Choroid plexus epithelial cell (primary cell): ENCODE data around the gene GPX7.

Source experiments
- DNase-seq: peaks from one replicate; pipeline ENCODE4 v3.0.0-alpha.2; 2010; ENCODE audit warnings: low read depth
- H3K4me3 ChIP-seq: 2 replicates; pipeline ENCODE4 v1.5.1; 2011; ENCODE audit warnings: low read depth, mild to moderate bottlenecking, control low read depth, low read length, moderate library complexity
- TF ChIP-seq, protein P1 (sequence below): conservative IDR thresholded peaks from 2 replicates; pipeline ENCODE4 v1.5.1; 2011; ENCODE audit warnings: low read depth, mild to moderate bottlenecking, control low read depth, inconsistent platforms, low read length, moderate library complexity

The GPX7 gene

DNA sequence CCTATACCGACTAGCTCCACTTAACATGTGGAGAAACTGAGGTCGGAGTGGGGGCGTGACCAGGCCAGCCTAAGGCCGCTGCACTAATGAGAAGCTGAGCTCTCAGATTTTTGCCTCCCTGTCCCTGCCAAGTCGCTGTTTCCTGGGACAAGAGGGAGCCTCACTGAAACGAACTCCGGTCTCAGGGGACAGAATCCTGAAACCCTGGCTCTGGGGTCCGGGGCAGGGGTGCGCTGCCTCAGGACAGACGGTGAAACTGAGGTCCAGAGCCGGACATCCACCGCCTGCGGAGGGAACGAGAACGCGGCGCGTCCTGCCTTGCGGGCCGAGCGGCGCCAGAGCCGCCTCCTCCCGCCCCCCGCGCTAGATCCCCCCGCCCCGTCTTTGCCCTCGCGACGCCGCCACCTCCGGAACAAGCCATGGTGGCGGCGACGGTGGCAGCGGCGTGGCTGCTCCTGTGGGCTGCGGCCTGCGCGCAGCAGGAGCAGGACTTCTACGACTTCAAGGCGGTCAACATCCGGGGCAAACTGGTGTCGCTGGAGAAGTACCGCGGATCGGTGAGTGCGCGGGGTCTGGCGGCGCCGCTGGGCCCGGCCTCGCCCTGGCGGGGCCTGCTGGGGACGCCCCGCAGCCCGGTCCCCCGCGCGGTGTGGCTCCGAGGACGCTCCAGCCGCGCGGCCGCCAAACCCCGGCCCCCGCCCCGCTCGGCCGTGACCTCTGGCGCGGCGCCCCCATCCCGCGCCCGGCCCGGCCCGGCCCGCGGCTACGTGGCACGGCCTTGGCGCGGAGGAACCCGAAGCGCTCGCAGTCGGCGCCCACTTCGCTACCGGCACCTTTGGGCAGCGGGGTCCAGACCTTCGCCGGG is at the start of gene GPX7:
GPX7 (plus strand) TSS at position 381 of the 865 bp plus-strand sequence; CDS start at position 420, 39 bp downstream.
- DNase-seq, result peak; percentile 52

DNA sequence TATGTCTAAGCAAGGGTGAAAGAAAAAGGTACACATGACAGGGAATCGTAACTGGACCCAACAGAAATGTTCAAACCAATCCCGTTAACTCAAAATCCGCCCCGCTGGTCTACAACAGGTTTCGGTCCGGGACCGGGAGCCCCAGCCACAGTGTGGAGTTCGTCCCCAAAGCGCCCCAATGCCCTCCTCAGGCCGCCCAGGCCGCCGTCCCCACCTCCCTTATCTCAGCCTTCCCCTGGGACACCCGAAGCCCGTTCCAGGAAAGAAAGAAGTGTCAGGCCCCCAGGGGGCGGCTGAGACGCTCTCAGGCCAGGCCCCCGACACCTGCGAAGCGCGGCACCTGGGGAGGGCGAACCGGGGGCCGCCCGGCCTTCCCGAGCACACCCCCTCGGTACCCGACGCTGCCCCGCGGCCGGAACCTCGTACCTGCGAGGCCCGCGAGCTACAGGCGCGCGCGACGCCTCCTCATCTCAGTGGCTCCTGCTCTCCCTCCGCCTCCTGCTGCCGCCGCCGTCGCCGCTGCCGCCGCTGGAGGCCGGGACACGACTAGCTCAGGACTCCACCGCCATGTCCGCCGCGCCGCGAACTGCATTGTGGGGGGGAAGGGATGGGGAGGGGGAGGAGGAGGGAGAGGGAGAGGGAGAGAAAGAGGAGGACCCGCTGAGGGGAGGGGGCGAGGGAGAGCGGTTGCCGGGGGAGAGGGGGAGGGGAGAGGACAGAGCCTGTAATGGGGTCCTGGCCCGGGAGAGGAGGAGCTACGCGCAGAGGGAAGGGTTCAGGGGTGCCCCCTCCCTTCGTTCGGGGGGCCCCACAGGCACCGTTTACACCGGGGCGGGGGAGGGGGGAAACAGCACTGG is 49.4 kb upstream of the GPX7 start, which contains the start of gene TUT4:
TUT4 (minus strand) TSS at position 588 of the 857 bp plus-strand sequence. CDS start 26,812 bp downstream, outside the sequence.
- peak; percentile 80 for DNase-seq
- TF ChIP-seq, protein P1, sequence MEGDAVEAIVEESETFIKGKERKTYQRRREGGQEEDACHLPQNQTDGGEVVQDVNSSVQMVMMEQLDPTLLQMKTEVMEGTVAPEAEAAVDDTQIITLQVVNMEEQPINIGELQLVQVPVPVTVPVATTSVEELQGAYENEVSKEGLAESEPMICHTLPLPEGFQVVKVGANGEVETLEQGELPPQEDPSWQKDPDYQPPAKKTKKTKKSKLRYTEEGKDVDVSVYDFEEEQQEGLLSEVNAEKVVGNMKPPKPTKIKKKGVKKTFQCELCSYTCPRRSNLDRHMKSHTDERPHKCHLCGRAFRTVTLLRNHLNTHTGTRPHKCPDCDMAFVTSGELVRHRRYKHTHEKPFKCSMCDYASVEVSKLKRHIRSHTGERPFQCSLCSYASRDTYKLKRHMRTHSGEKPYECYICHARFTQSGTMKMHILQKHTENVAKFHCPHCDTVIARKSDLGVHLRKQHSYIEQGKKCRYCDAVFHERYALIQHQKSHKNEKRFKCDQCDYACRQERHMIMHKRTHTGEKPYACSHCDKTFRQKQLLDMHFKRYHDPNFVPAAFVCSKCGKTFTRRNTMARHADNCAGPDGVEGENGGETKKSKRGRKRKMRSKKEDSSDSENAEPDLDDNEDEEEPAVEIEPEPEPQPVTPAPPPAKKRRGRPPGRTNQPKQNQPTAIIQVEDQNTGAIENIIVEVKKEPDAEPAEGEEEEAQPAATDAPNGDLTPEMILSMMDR, result no peak
- H3K4me3 ChIP-seq, result peak within 1 kb of the TSS; percentile 88

More for the DNA sequence above, at the start of gene GPX7:
- peak within 1 kb of the TSS; percentile 68 for H3K4me3 ChIP-seq
- TF ChIP-seq, protein P1, result no peak

DNA sequence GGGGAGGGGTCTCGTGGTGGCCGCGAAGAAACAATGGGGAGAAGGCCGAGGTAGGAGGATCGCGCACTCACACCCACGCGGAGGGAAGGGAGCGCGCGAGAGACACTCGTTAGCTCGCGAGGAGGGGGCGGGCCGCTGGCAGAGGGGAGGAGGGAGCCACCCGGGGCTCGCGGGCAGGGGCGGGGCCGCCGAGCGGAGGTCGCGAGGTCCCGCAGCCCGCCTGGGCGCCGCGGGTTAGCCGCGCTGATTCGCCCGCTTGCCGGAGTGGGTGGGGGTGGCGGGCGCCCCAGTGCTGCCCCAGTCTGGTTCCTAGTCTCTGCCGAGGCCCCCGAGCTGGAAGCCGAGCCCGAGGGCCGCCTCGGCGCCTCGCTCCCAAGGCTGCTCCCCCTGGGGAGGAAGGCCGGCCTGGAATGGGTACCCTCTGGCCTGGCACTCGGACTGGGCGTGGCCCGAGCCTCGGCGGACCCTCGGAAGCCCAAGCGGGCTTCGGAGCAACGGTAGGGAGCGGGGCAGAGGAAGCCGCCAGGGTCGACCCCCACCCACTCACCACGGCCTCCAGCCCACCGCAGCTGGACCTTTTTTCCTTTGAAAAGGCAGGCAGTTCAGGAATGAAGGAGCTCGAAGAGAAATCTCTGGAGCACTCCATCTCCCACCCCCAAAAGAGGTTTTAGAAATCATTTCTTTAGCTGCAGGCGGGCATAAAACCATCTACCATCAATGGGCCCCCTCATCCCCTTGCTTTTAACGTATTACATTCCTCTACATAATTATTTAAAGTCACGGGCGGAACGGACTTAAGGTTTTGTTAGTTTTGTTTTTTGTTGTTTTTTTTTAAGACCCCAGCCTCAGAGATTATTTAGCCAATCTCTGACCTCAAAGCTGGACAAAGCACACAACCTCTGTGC is 48.6 kb upstream of the GPX7 start:
- peak overlapping the region; percentile 88 for H3K4me3 ChIP-seq
- peak; percentile 87 for DNase-seq
- TF ChIP-seq, protein P1, result no peak

DNA sequence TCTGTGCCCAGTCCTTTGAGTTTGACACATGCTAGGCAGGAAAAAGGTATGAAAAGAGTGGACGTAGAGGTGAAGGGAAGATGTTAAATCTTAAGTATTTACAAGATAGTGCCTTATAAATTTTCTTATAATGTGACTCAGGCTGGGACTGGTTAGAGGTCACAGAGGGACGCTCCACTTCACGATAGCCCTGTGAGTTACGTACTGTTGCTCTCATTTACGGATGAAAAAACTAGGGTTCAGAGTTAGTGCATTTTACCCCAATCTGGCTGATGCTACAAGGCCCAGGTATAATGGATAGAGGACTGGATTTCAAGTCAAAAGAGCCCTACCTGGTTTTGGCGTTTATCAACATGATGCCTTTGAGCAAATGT is 47.9 kb upstream of the GPX7 start:
- DNase-seq, result no peak
- TF ChIP-seq, protein P1, result no peak
- peak overlapping the region; percentile 88 for H3K4me3 ChIP-seq

DNA sequence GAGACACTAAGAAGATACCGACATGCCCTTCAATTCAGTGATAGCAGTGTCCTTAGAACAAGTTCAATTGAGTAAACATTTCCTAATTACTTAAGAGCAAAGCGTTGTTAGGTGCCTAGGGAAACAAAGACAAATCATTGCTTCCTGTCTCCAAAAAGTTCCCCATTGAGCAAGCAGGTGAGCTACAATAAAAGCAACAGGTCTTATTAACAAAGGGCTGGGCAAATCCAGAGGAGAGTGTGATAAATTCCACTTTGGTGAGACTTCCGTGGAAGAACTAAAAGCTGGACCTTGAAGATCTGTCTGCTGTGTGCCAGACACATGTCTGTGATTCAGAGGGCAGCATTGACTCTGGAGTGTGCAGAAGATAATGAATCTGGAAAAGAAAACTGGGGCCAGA is 47.4 kb upstream of the GPX7 start:
- no peak for DNase-seq
- TF ChIP-seq, protein P1, result no peak
- no peak overlapping the region for H3K4me3 ChIP-seq

DNA sequence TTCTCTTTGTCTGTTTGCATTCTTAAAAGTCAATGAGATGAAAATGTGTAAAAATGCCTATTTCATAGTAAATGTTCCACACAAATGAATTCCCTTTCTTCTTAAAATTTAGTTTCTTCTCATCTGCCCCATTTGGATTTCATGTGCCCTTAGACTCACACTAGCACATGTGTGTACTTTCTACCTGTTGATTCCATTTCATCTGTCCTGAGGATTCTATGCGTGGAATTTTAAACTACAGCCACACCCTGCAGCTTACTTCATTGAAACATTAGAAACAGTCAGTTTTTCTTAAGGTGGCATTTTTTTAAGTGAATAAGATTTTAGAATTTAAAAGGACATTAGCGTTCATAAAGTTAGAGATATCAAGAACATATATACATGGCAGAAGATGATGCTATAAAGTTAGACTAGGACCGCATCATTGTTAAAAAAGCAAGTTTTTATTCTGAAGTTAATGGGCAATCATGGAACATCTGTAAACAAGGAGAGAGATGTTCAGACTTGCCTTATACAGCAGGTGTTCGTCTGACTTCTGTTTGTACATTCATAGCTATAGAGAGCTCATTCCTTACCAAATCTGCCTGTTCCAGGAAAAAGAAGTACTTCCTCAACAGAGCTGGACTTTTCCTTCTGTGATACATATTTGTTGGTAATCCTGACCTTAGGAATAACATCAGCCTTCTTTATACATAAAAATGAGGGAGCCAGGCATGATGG is 45.4 kb upstream of the GPX7 start:
- TF ChIP-seq, protein P1, result no peak
- H3K4me3 ChIP-seq, result no peak overlapping the region
- no peak for DNase-seq
